H1 (cell line): ENCODE measurements around the gene LIMA1. TPM values are rescaled to one million over a fixed set of nuclear protein-coding genes. Genes with fewer than 3 reads are reported as not detected.

Experiments
- CTCF ChIA-PET: fragments of 300-600 bp; sonication (Branson Sonifier 250); formaldehyde crosslinking; loops from one replicate; lab custom pipeline; 2021; ENCODE audit not compliant: partially characterized antibody; lab: Charles Lee
- POLR2A ChIA-PET: fragments of 300-600 bp; sonication (Branson Sonifier 250); formaldehyde crosslinking; loops from one replicate; lab custom pipeline; 2021; ENCODE audit warnings: inconsistent platforms; ENCODE audit not compliant: partially characterized antibody; lab: Charles Lee
- DNase-seq, 2 experiments: peaks; one replicate each; pipeline versions ENCODE4 v3.0.0 to v3.0.0-alpha.2; 2010 to 2022; ENCODE audit warnings: low spot score in 2 of 2, low read depth in 1 of 2, mixed read lengths in 1 of 2
- FAIRE-seq: peaks from 2 replicates; lab custom pipeline; 2011; peaks lifted over from hg19 to GRCh38; lab: Jason Lieb, UNC
- H2AFZ ChIP-seq: 2 replicates; pipeline ENCODE4 v1.8.1; 2012; ENCODE audit warnings: low read length, inconsistent platforms
- H2AK5ac ChIP-seq: 2 replicates; pipeline ENCODE4 v1.6.1; 2013; ENCODE audit warnings: low read depth, low read length
- H2BK120ac ChIP-seq: replicated peaks from 2 replicates; pipeline ENCODE3; 2013; ENCODE audit warnings: low read depth, low read length, inconsistent platforms
- H2BK12ac ChIP-seq: 2 replicates; pipeline ENCODE4 v1.6.1; 2013; ENCODE audit warnings: low read depth, low read length
- H2BK15ac ChIP-seq: 2 replicates; pipeline ENCODE4 v1.6.1; 2013; ENCODE audit warnings: low read length
- H2BK20ac ChIP-seq: 2 replicates; pipeline ENCODE4 v1.6.1; 2013; ENCODE audit warnings: low read length
- H2BK5ac ChIP-seq: 2 replicates; pipeline ENCODE4 v1.6.1; 2013; ENCODE audit warnings: low read depth, low read length
- H3K14ac ChIP-seq: 2 replicates; pipeline ENCODE4 v1.6.1; 2013; ENCODE audit warnings: inconsistent platforms; ENCODE audit not compliant: insufficient read length
- H3K18ac ChIP-seq: 2 replicates; pipeline ENCODE4 v1.6.1; 2013; ENCODE audit warnings: low read length; ENCODE audit errors: extremely low read depth
- H3K23ac ChIP-seq: 2 replicates; pipeline ENCODE4 v1.6.1; 2013; ENCODE audit warnings: inconsistent platforms; ENCODE audit not compliant: insufficient read length
- H3K23me2 ChIP-seq: 2 replicates; pipeline ENCODE4 v1.6.1; 2013; ENCODE audit warnings: low read depth, low read length
- H3K27ac ChIP-seq: 2 replicates; pipeline ENCODE4 v1.6.1; 2011; ENCODE audit warnings: low read depth, low read length, inconsistent platforms
- H3K27me3 ChIP-seq, 4 experiments: replicated peaks in 1 of 4; 1 replicate in 1 of 4; 2 replicates in 3 of 4; pipeline versions ENCODE4 v1.6.1 to v1.8.1; 2011 to 2013; ENCODE audit warnings: low read length in 3 of 4, mild to moderate bottlenecking in 3 of 4, inconsistent platforms in 2 of 4, mixed read lengths in 2 of 4, moderate library complexity in 1 of 4; ENCODE audit not compliant: control insufficient read depth in 3 of 4, insufficient read depth in 3 of 4; ENCODE audit errors: extremely low read depth in 1 of 4
- H3K36me3 ChIP-seq, 4 experiments: 2 replicates each; pipeline versions ENCODE4 v1.6.1 to v1.8.1; 2011 to 2013; ENCODE audit warnings: mild to moderate bottlenecking in 4 of 4, low read length in 3 of 4, moderate library complexity in 2 of 4, control low read depth in 1 of 4, inconsistent platforms in 1 of 4; ENCODE audit not compliant: insufficient read depth in 4 of 4, control insufficient read depth in 2 of 4
- H3K4ac ChIP-seq: replicated peaks from 2 replicates; pipeline ENCODE3; 2013; ENCODE audit warnings: low read length, low read depth, mixed read lengths, inconsistent platforms; ENCODE audit not compliant: insufficient read length
- H3K4me1 ChIP-seq, 4 experiments: replicated peaks in 1 of 4; 1 replicate in 1 of 4; 2 replicates in 3 of 4; pipeline versions ENCODE4 v1.6.1 to v1.8.1; 2011 to 2013; ENCODE audit warnings: low read length in 3 of 4, inconsistent platforms in 2 of 4, mixed read lengths in 1 of 4; ENCODE audit not compliant: insufficient read depth in 4 of 4, control insufficient read depth in 3 of 4
- H3K4me2 ChIP-seq, 2 experiments: 2 replicates each; pipeline versions ENCODE4 v1.6.1 to v1.8.1; 2011 to 2013; ENCODE audit warnings: low read depth in 2 of 2, low read length in 2 of 2, control low read depth in 1 of 2, inconsistent platforms in 1 of 2, mild to moderate bottlenecking in 1 of 2; ENCODE audit not compliant: insufficient read depth in 1 of 2
- H3K4me3 ChIP-seq, 4 experiments: fragments of 200-600, 300-600 bp in 1 of 4; sonication (generic), shearing (Covaris generic), sonication (Bioruptor Twin) in 1 of 4; 2 replicates each; pipeline versions ENCODE4 v1.5.1 to v1.8.1; 2011 to 2016; ENCODE audit warnings: low read length in 4 of 4, low read depth in 3 of 4, control low read depth in 2 of 4, inconsistent platforms in 2 of 4, mild to moderate bottlenecking in 2 of 4, mixed read lengths in 1 of 4, moderate library complexity in 1 of 4; ENCODE audit not compliant: insufficient read depth in 2 of 4; ENCODE audit errors: extremely low read depth in 1 of 4
- H3K56ac ChIP-seq: replicated peaks from 2 replicates; pipeline ENCODE3; 2013; ENCODE audit warnings: low read depth, mild to moderate bottlenecking, mixed read lengths, low read length, inconsistent platforms; ENCODE audit not compliant: insufficient read length
- H3K79me1 ChIP-seq: 2 replicates; pipeline ENCODE4 v1.6.1; 2013; ENCODE audit warnings: low read depth, low read length, control low read depth
- H3K79me2 ChIP-seq, 2 experiments: 2 replicates each; pipeline versions ENCODE4 v1.6.1 to v1.8.1; 2012 to 2013; ENCODE audit warnings: low read length in 2 of 2, mild to moderate bottlenecking in 2 of 2, inconsistent platforms in 1 of 2; ENCODE audit not compliant: insufficient read depth in 2 of 2, control insufficient read depth in 1 of 2
- H3K9ac ChIP-seq, 4 experiments: replicated peaks in 1 of 4; 1 replicate in 1 of 4; 2 replicates in 3 of 4; pipeline versions ENCODE4 v1.6.1 to v1.8.1; 2011 to 2013; ENCODE audit warnings: low read depth in 3 of 4, low read length in 3 of 4, control low read depth in 2 of 4, mild to moderate bottlenecking in 2 of 4, moderate library complexity in 2 of 4, inconsistent platforms in 1 of 4; ENCODE audit errors: extremely low read depth in 1 of 4
- H3K9me3 ChIP-seq, 2 experiments: 2 replicates each; pipeline versions ENCODE4 v1.6.1 to v1.8.1; 2012 to 2013; ENCODE audit warnings: mild to moderate bottlenecking in 2 of 2, moderate library complexity in 2 of 2, control low read depth in 1 of 2, inconsistent platforms in 1 of 2, low read depth in 1 of 2, low read length in 1 of 2, mixed read lengths in 1 of 2; ENCODE audit not compliant: insufficient read depth in 2 of 2
- H4K20me1 ChIP-seq, 2 experiments: replicated peaks in 1 of 2; 2 replicates each; pipeline versions ENCODE3 to v1.8.1; 2011 to 2013; ENCODE audit warnings: inconsistent platforms in 2 of 2, low read length in 2 of 2, mild to moderate bottlenecking in 1 of 2; ENCODE audit not compliant: insufficient read depth in 2 of 2, control insufficient read depth in 1 of 2
- H4K5ac ChIP-seq: 2 replicates; pipeline ENCODE4 v1.6.1; 2013; ENCODE audit warnings: low read length, low read depth, mixed read lengths, inconsistent platforms; ENCODE audit not compliant: insufficient read length
- H4K8ac ChIP-seq: 2 replicates; pipeline ENCODE4 v1.8.0; 2013; ENCODE audit warnings: mild to moderate bottlenecking, moderate library complexity, low read length, inconsistent platforms; ENCODE audit not compliant: insufficient read depth; ENCODE audit errors: extremely low read depth
- H4K91ac ChIP-seq: replicated peaks from 2 replicates; pipeline ENCODE3; 2013; ENCODE audit warnings: low read length, mixed read lengths, inconsistent platforms; ENCODE audit not compliant: insufficient read length
- BACH1 ChIP-seq: IDR thresholded peaks from 2 replicates; pipeline ENCODE4 v1.6.1; 2012; ENCODE audit warnings: low read length, improper control_type of control experiment
- BRCA1 ChIP-seq: IDR thresholded peaks from 2 replicates; pipeline ENCODE4 v1.6.1; 2012; ENCODE audit warnings: low read depth, low read length, improper control_type of control experiment
- CBX8 ChIP-seq: fragments of 300-800, 300-1000 bp; sonication (generic); IDR thresholded peaks from 2 replicates; pipeline ENCODE4 v1.7.1; 2016; ENCODE audit warnings: low read depth, low read length, borderline replicate concordance
- CHD1 ChIP-seq: IDR thresholded peaks from 2 replicates; pipeline ENCODE4 v1.6.1; 2012; ENCODE audit warnings: low read depth, low read length, improper control_type of control experiment
- EGR1 ChIP-seq: IDR thresholded peaks from 2 replicates; pipeline ENCODE4 v1.6.1; 2011; ENCODE audit warnings: low read depth, low read length, borderline replicate concordance
- GTF2F1 ChIP-seq: IDR thresholded peaks from 2 replicates; pipeline ENCODE4 v1.6.1; 2012; ENCODE audit warnings: low read depth, low read length, improper control_type of control experiment, borderline replicate concordance
- POU5F1 ChIP-seq: IDR thresholded peaks from 2 replicates; pipeline ENCODE4 v1.6.1; 2011; ENCODE audit warnings: low read depth, mild to moderate bottlenecking, low read length, moderate library complexity
- SP2 ChIP-seq: IDR thresholded peaks from 2 replicates; pipeline ENCODE4 v1.6.1; 2012; ENCODE audit warnings: mild to moderate bottlenecking, low read length, inconsistent platforms
- USF2 ChIP-seq: IDR thresholded peaks from 2 replicates; pipeline ENCODE4 v1.6.1; 2011; ENCODE audit warnings: low read length, improper control_type of control experiment
- ZNF274 ChIP-seq: IDR thresholded peaks from 2 replicates; pipeline ENCODE4 v1.7.0; 2012; ENCODE audit warnings: low read length, borderline replicate concordance; ENCODE audit errors: extremely low read depth
- WGBS, 2 experiments: shearing (Covaris generic) in 1 of 2; methylation state at CpG; one replicate each; pipeline versions ENCODE4 v1.1.6 to v1.1.7; 2013 to 2015; ENCODE audit warnings: low lambda C conversion rate in 2 of 2, mixed read lengths in 2 of 2, inconsistent platforms in 1 of 2, low coverage in 1 of 2, missing lambda C conversion rate in 1 of 2; ENCODE audit not compliant: insufficient replicate concordance in 2 of 2, insufficient coverage in 1 of 2, insufficient read length in 1 of 2; ENCODE audit errors: extremely low coverage in 1 of 2, missing lambda C conversion rate in 1 of 2; 5-methylcytosine and 5-hydroxymethylcytosine counted together
- polyA plus RNA-seq, 7 experiments: library from polyadenylated mRNA; depleted of rRNA in 3 of 7; stranded (reverse) in 5 of 7; unstranded in 2 of 7; fragments of >200 nt in 5 of 7; fragments of 200-250 nt in 2 of 7; gene quantifications; 1 replicate in 5 of 7; 2 replicates in 1 of 7; 4 replicates in 1 of 7; pipeline versions ENCODE4 v1.2.1 to v1.2.3, GENCODE V29; 2011 to 2013; ENCODE audit warnings: missing spikeins in 2 of 7, mixed read lengths in 2 of 7
- total RNA-seq: library from RNA; stranded (reverse); fragmentation: NEBNext Ultra II Directional; extraction: Animal tissue kit (Norgen Biotek cat#: 25700); gene quantifications from 2 replicates; pipeline ENCODE4 v1.2.1, GENCODE V29; 2021

The LIMA1 gene
- total and polyA plus RNA-seq, 2 of the 8 experiments (the other 6 are each of a cell fraction or from before 2014, with no cell fraction given), result 12.7 to 47.6 TPM

GRCh38 chr12:50325890-50326391 lies 42.6 kb upstream of the LIMA1 start:
- no peak overlapping the region for H4K91ac ChIP-seq
- TF ChIP-seq CHD1 (no peak), BRCA1 (no peak), SP2 (no peak), ZNF274 (no peak), USF2 (no peak), GTF2F1 (no peak), POU5F1 (no peak), CBX8 (no peak), BACH1 (no peak), EGR1 (no peak)
- no peaks in the 10 kb centered on the region for H3K27me3 ChIP-seq
- H3K14ac ChIP-seq, result no peak overlapping the region
- no peak for DNase-seq
- H2BK15ac ChIP-seq, result no peak overlapping the region
- H3K23ac ChIP-seq, result no peak overlapping the region
- H3K4me1 ChIP-seq, result no peaks in the 10 kb centered on the region
- no peak overlapping the region for H4K8ac ChIP-seq
- no peak overlapping the region for H2BK20ac ChIP-seq
- H3K23me2 ChIP-seq, result no peaks in the 10 kb centered on the region
- no peak overlapping the region for H3K27ac ChIP-seq
- H2BK12ac ChIP-seq, result no peak overlapping the region
- H3K9ac ChIP-seq, result no peak overlapping the region
- no peak overlapping the region for H3K4me3 ChIP-seq
- H2AFZ ChIP-seq, result no peak overlapping the region
- 94% methylated on average over 5 of the region's 5 CpGs; no CpG with 5 or more reads in 1 of the 2 experiments for WGBS, 2 experiments
- no peak overlapping the region for H2BK120ac ChIP-seq
- H3K79me1 ChIP-seq, result no peaks in the 10 kb centered on the region
- FAIRE-seq, result no peak
- no peak overlapping the region for H4K5ac ChIP-seq
- no peak overlapping the region for H2AK5ac ChIP-seq
- no peaks in the 10 kb centered on the region for H3K36me3 ChIP-seq
- POLR2A ChIA-PET, result no interaction called here
- no peak overlapping the region for H3K18ac ChIP-seq
- no peaks in the 10 kb centered on the region for H4K20me1 ChIP-seq
- no peaks in the 10 kb centered on the region for H3K9me3 ChIP-seq
- CTCF ChIA-PET, result interaction anchor here (0.6 to 0.8 kb wide), 2 partner anchors 41 to 238 kb away, joined by 3 to 4 read pairs; no protein-coding TSS in a partner anchor
- no peak overlapping the region for H3K56ac ChIP-seq
- H3K4ac ChIP-seq, result no peak overlapping the region
- no peak overlapping the region for H2BK5ac ChIP-seq
- no peaks in the 10 kb centered on the region for H3K79me2 ChIP-seq
- no peak overlapping the region for H3K4me2 ChIP-seq
